Myocyte (in vitro differentiated cells): ENCODE measurements around the gene GPR176. TPM values are rescaled to one million over a fixed set of nuclear protein-coding genes. Genes with fewer than 3 reads are reported as not detected.
A peak's percentile ranks its signal among the peaks of the same experiment; 100 is the strongest.
"Not testable (repeated sequence)": the region's sequence is repeated elsewhere in the genome, so short reads cannot be mapped to it uniquely, and the experiment has no call there.

Experiments
- DNase-seq: peaks from one replicate; pipeline ENCODE4 v3.0.0-alpha.2; 2012; ENCODE audit warnings: low read depth
- total RNA-seq: library from RNA; depleted of rRNA; stranded (reverse); fragments of >200 nt; gene quantifications from 2 replicates; pipeline ENCODE4 v1.2.3, GENCODE V29; 2014

GPR176 gene
- total RNA-seq, 1 donor from 2014 or later: 28.1 TPM

DNA sequence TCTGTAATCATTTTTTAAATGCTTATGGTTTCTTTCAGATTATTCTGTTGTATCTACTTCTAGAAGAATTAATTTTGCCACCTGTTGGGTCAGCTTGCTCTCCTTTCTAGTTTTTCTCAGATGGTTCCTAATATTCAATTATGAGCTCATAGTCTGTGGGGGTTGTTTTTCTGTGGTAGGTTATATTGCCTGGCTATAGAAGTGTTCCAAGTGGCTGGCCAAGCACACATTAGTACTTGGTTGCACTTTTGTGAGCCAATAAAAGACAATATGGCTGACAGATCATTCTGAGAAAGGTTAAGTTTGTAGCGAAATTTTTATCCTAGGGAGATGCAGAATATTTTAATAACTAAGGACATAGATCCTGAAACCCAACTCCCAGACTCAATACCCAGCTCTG lies 105.6 kb downstream of the GPR176 start:
- DNase-seq: no peak

DNA sequence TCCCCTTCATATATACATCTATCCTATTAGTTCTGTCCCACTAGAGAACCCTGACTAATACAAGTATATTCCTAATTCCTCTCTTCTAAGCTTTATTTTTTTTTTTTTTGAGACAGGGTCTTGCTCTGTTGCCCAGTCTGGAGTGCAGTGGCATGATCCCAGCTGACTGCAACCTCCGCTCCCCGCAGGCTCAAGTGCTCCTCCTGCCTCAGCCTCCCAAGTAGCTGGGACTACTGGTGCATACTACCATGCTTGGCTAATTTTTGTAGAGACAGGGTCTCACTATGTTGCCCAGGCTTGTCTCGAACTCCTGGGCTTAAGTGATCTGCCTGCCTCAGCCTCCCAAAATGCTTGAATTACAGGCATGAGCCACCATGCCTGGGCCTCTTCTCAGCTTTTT lies 107.4 kb downstream of the GPR176 start:
- not testable (repeated sequence) for DNase-seq

DNA sequence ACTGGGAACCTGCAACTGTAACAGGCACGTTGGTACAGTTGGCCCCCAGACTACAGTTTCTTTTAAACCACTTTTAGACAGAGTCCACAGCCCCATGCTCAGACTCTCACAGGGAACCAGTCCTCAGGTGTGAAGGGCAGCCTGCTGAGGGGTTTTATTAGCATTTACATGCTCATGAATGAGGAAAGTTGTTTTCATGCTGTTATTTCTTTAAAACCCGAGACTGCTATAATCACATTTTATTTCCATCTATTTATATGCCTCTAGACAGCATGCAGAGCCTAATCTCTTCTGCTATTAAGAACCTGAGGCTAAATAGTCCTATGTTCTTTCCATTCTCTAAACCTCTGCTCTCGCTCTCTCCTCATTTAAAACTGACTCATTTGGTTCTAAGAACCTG lies 111.2 kb downstream of the GPR176 start:
- DNase-seq: no peak

DNA sequence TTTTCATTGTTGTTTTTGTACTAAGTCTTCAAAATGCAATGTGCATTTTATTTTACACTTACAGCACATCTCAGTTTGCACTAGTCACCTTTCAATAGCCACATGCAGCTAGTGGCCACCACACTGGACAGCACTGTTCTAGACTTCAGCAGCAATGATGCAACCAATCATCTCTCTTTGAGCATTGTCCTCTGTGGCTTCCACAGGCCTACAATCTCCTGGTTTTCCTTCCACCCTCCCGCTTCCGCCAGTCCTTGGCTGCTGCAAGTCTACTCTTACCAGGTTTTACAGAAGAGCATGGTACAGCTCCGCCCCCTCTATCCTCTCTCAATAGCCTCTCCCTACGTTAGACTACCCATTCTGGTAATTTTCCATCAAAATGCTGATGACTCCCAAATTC lies 112.3 kb downstream of the GPR176 start:
- no peak for DNase-seq

DNA sequence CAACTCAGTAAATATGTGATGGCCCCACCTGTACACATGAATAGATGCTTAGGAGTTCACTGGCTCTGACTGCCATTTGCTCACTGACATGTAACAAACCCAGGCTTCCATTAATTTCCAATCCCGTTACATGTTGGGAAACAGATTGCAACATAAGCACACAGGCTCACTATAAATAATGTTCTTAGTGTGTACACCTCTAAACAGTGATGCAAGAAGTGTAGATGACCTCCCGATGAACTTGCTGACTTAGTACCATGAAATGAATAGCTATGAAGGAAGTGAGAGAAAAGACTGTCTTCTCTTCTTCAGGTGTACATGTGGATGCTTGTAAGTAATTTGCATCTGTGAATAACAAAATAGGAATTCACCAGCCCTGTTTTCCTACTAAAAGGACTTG lies 116.0 kb downstream of the GPR176 start:
- DNase-seq: no peak

DNA sequence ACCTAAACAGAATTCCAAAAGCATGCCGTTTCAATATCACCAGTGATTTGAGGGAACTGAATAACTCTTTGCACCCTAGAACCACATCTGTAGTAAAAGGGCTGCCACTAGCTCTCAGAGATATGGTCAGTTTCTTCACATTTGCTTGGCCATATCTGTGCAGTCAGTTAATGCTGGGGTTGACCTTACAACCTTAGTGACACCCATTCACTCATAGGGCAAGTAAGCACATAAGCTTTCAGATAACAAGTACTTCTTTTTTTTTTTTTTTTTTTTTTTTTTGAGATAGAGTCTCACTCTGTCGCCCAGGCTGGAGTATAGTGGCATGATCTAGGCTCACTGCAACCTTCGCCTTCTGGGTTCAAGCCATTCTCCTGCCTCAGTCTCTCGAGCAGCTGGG lies 117.0 kb downstream of the GPR176 start:
- no peak for DNase-seq

DNA sequence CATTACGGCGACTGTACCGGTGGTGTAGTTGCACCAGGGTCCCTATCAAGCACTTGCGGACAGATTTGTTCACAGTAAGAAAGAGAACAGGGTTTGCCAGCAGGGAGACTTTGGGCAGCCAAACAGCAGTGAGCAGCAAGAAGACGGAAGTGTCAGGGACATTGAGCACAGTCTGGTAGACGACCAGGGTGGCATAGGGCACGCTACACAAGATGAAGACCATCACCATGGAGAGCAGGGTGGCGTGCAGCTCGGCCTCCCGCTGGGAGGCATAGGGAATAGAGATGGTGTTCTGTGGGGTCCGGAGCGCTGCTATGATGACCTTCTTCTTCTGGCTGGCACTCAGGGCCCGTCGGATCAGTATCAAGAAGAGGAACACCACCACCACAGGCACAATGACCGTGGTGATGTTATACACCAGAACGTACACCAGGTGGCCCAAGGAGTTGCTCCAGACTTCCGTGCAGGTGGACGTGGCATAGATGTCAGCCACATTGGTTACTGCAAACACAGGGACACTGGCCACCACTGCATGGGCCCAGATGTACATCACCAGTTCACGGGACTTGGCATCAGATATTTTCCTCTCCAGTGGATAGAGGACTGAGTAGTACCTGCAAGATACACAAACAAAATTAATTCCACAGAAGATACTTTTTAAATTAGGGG lies 118.3 kb downstream of the GPR176 start:
- no peak for DNase-seq

DNA sequence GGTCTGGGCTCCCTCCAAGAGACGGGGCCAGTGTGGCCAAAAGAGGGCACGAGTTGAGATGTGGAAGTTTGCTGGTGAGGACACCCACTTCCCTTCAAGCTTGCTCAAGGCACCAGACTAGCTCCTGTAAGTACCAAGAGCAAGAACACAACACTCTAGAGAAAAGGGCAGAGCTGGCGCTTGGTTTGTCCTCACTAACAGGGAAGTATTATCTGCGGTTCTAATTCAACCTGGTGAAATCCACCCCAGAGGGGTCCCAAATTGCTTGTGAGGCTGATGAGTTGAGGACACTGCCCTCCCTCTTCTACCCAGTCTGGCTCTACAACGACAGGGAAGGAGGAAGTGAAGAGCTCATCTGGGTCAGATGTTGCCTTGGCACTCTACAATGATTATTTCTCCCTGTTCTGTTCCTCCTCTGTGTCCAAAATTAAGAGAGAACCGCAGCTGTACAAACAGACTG lies 120.5 kb downstream of the GPR176 start:
- no peak for DNase-seq

DNA sequence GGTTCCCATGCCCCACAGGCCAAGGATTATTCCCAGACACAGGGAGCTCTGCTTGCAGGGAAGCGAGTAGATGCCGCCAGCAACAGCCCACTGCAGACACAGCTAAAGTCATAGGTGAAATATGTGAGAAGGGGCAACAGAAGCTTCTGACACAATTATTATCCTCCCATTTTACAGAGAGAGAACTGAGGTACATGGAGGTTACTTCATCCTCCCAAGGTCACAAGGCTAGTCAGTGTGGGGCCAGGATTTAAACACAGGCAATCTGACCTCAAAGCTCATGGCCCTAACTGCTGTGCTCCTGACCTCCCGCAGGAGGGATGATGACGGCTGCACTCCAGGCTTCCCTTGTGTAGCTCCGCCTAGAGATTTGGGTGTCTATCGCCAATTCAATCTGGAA lies 121.7 kb downstream of the GPR176 start:
- no peak for DNase-seq

DNA sequence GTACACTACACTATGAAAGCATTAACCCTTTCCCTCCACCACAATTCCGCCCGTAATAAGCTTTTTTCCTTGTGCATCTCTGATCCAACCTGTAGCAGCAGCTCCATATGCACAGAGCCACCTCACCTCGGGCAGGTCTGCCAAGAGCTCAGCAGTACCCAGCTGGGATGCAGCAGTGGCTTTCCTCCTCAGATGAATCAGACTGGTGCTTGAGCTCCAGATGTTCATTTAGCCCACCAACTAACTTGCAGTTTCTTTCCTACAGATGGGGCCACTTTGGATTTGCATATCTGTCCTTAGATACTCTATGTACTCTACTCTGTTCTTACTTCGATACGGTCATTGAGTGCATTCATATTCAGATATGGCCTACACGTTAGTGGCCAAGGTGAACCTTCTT lies 122.7 kb downstream of the GPR176 start:
- no peak for DNase-seq

DNA sequence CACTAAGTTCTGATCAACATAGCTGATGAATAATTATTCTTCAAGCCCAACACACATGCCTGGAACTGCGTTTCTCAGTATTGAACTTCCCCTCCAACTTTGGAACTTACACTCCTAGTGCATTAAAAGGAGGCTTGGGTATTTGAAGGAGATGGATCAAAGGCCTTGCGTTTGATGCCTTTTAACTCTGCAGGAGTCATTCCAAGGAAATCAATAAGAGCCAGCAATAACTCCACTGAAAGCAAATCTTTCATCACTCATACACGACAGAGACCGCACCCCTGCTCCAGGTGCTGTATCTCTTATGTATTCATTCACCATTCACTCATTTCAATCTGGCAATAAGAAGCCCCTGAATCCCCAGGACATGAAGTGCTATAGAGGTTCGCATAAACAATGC lies 123.5 kb downstream of the GPR176 start:
- DNase-seq: no peak

DNA sequence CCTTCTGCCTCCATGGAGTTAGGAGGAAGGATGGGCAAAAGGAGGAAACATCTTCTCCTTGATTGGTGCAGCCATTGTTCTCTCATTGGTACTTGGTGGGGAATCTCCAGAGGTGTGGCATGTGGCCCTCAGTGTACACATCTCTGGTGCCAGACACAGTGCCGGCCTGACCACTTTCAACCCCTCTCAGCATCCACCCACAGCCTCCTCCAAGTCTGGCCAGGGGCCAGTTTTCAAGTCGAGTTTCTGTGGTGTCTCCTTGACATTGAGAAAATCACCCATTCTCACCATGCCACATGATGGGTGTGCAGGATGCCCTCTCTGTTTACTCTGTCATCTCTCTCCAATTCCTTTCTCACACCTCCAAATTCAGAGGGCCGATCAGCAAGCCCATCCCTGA lies 124.6 kb downstream of the GPR176 start:
- DNase-seq: no peak

DNA sequence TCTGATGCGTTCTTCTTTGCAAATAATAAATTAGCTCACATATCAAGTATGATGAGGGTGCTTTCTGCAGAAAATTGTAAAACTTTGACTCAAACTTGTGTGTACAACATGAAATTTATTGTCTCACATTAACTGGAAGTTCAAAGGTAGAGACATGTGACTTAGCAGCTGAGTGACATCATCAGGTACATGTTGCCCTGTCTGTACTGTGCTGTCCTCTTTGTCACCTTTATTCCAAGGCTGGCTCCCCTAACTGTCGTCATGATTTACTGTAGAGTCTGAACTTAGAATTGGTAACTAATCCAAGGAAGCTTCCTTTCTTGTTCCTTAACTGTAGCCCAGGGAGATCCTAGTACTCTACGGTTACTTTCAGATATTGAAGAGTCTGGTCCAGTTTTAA lies 125.1 kb downstream of the GPR176 start:
- no peak for DNase-seq

DNA sequence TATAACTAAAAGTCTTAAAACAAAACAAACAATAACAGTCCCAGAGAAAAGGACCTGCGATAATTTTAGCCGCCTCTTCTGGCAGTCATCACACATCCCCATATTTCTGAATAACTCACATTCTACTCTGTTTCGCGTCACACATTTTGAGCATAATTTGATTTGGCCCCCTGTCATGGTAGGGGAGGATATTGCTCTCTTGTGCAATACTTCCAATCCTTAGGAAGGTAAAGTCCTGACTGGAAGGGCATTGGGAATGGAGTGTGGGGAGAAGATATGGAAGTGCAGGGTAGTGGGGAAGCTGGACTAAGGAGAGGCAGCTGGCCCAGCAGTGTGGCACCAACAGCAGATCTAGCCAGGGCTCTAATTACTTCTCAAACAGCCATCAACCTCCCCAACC lies 126.1 kb downstream of the GPR176 start:
- no peak for DNase-seq

DNA sequence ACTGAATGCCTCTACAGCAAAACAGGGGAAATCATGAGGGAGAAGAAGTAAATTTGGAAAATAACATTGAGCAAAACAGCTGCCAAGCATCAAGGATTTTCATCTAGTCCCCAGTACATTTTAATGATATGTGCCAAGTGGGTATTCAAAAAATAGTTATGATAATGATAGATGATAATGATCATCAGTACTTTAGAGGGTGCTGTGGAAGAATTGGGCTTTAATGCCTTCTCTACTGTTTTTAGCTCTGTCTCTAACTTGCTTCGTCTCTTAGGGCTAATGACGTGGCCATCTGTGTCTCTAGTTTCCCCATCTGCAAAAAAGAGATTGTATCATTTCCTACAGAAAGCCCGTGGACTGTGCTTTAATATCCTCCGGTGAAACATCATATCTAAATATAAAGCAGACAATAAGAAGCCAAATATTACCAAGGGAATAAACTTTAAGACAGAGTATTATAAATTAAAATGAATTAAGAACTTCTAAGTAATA lies 127.2 kb downstream of the GPR176 start:
- no peak for DNase-seq

DNA sequence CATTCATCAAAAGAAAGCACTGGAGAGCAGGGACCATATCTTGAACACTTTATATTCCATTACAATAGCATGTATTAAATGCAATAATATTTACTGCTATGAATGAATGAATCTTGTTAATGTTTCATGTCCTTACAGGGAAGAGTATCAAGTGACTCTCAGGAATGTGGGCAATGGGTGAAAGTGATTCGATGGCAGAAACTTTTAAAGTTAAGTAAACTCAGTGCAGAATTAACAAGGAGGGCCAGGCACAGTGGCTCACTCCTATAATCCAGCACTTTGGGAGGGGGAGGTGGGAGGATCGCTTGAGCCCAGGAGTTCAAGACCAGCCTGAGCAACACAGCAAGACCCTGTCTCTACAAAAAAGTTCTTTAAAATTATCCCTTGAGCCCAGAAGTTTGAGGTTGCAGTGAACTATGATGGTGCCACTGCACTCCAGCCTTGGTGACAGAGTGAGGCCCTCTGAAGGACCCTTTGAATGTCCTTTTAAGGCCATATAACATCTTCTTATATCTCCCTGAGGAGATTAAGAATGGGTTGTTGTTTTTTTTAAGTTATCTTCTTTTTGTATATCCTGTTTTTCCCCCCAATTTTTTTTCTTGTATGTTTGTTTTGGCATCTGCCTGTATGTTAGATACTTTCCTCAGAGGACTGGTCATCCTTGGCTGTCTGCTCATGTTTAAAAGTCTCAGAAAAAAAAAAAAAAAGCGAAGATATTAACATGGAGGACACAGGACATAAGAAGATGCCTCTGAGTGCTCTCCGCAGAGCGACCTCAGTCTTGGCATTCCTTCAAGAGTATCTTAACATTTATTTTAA lies 127.8 kb downstream of the GPR176 start:
- no peak for DNase-seq

DNA sequence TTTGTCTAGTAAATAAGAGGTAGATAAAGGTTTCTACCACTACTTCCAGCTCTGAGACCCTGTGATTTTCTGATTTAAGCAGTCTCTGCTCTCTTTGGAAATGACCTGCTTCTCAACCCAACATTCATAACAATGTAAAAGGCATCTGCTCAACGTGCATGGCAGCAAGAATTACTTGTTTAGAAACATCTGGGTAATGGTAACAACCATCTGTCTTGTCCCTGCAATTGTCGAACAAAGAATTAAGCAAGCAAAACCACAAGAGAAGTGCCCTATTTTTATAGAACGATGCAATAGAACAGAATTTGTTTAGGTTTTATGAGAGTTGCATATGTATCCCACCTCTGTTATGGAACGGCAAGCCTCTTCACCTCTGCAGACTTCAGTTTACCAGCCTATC lies 130.3 kb downstream of the GPR176 start:
- peak; percentile 18 for DNase-seq

DNA sequence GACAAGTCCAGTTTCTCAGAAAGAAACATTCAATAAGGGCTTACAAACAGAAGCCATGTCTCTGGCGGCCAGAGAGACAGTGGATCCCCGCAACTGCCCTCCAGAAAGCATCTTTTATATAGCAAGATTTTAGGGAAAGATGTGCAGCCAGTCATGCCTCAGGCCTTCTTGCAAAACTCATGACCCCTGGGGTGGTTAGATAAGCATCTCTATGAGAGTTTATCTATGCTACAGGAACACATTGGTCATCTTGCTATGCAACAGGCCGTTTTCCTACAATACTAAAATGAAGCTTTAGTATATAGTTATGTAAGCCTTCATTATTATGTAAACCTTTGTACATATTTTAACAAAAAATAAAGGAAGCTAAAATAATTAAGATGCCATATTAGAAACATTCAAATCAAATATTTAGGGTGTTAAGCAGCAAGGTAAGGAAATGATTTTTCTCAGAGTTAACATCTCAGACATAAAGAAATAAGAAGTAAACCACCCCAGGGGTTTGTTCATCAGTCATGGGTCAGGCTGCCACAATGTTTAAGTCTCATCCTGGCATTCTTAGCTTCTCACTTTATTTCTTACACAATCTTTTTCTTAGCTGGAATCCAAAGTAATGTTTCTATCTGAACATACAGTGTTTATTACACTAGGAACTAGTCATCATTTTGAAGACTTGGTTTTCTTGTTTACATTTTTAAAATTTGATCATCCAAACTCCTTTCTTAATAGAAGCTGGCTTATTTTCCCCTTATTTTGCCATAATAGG lies 131.1 kb downstream of the GPR176 start:
- DNase-seq: no peak

DNA sequence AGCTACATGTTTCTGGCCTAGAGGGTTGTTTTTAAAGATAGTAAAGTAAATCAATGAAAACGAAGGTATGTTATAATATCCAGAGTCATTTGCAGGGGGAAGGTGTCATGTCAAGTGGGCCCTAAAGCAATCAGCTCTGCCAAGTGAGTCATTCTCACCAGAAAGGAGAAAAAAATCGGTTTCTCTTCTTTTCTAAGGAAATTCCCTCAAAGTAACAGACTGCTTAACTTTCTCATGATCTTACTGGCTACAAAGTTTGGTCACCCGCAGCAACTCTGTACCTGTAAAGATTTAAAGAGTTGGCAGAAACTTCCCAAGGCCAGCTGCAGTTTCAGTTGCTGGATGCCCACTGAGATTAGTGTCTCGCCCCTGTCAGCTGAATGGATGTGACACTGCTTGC lies 132.0 kb downstream of the GPR176 start:
- no peak for DNase-seq

DNA sequence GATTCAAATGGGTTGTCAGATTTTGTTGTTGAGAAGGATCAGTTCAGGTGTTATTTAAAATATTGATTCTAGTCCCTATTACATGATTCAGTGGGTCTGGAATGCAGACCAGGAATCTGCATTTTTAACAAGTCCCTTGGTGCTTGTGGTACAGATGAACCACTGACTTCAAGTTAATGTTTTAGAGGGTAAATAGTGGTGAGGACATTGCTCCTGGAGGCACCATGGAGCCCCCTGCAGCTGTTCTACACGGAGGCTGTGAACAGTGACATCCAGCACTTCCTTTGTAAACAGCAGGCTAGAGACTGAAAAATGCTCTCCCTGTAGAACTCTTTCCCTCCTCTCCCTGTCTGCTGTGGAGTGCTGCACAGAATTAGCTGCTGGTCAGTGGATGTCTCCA lies 132.6 kb downstream of the GPR176 start:
- DNase-seq: peak; percentile 50

DNA sequence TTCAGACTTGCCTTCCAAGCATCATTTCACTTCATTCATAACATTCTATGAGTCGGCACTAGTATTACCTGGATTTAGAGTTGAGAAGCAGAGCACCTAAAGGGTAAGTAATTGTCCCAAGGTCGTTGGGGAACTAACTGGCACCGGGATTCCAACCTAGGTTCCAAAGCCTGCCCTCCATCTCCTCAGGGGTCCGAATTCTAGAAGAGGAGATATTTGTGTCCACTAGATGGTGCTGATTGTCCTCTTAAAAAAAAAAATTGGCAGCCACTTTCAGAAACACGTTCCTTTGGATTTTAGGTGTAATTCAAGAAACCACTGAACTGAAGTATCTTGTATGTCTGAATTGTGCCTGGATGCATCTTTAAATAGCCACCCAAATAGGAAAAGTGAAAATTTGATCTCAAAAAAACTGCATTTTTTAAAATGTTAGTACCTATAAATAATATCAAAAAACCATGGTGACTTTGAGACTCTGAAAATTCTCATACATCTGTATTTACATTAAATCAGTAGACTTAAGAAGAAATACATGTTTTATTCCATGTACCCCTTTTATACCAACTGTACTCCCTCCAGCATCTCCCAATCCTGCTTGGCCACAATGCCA lies 133.5 kb downstream of the GPR176 start:
- peak; percentile 73 for DNase-seq

DNA sequence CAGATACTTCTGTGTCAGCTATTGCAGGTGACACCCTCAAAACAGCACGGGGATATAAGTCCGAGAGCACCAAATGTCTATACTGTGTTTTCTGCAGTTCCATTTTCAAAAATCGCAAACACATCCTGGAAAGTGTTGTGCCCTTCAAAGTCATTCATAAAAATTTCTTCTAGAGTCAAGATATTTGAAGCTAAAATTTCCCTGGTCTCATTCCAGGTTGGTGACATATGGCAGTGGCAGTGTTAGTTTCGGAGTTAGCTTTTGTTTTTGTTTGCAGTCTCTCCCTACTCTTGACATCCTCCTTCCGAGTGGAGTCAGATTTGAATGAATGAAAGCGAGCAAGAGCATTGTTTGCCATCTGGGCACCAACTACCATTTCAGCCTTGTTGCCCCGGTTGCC lies 134.2 kb downstream of the GPR176 start:
- no peak for DNase-seq
